ENCODE results near the gene SMOC2.

DNA sequence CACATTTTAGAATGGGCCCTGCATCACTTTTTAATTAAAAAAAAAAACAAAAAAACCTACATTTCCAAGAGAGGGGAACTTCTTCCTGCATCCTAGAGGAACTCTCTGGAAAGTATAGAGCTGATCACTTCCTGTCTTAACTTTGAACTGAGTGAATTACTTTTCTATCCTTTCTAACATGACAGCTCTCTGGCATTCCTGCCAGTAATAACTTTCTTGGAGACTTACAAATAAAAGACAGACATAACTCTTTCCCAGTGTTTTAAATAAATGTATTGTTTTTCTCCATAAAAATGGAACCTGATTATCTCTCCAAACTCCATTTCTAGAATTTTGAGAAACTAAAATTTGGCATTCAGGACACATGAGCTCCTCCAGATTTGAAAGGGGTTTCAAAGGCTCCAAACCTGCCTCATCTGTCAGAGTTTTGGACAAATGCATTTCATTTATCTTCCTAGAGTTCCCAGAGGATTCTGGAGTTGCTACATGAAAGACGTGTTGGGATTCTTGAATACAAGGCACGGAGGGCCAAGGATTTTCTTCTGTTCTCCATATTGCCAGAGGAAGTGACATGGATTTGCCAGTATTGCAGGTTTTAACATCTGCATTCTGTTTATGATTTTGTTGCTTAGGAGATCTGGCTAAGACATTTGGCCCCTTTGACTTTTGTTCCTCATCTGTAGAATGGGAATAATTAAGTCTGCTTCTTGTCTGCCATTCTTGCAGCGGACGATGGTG lies 2.0 kb upstream of the SMOC2 start:
- no peak for TF ChIP-seq CTCF (IDR thresholded peaks at IDR 0.05; ENCODE audit: poor library complexity)
- no peak for TF ChIP-seq EZH2 (IDR thresholded peaks at IDR 0.05; ENCODE audit: borderline replicate concordance)
- TF ChIP-seq EZH2phosphoT487 (IDR thresholded peaks at IDR 0.05; ENCODE audit: low read depth, severe bottlenecking, unreplicated experiment): no peak
